Neural progenitor cell (in vitro differentiated cells): ENCODE results near the gene INHBC. TPM values are rescaled to one million over a fixed set of nuclear protein-coding genes. Genes with fewer than 3 reads are reported as not detected.

Experiments used
- DNase-seq: peaks from one replicate; pipeline ENCODE4 v3.0.0-alpha.2; 2016; ENCODE audit warnings: low spot score
- H2AFZ ChIP-seq: fragments of 200-600 bp; sonication (generic); replicated peaks from 2 replicates; pipeline ENCODE4 v1.6.1; 2016; ENCODE audit warnings: antibody characterized with exemption
- H3F3A ChIP-seq: fragments of 200-600 bp; sonication (generic); 2 replicates; pipeline ENCODE4 v1.6.1; 2016; ENCODE audit warnings: antibody characterized with exemption, low read depth
- H3K27ac ChIP-seq: fragments of 200-600 bp; sonication (generic); 2 replicates; pipeline ENCODE4 v1.5.1; 2016; ENCODE audit warnings: mild to moderate bottlenecking
- H3K27me3 ChIP-seq: fragments of 200-600 bp; sonication (generic); 2 replicates; pipeline ENCODE4 v1.6.1; 2016; ENCODE audit warnings: mild to moderate bottlenecking, moderate library complexity
- H3K36me3 ChIP-seq: fragments of 200-600 bp; sonication (generic); 2 replicates; pipeline ENCODE4 v1.5.1; 2016
- H3K4me1 ChIP-seq: fragments of 200-600 bp; sonication (generic); 2 replicates; pipeline ENCODE4 v1.6.1; 2016; ENCODE audit warnings: mixed run types
- H3K4me2 ChIP-seq: fragments of 200-600 bp; sonication (generic); 2 replicates; pipeline ENCODE4 v1.6.1; 2016
- H3K4me3 ChIP-seq: fragments of 200-600 bp; sonication (generic); 2 replicates; pipeline ENCODE4 v1.5.1; 2016
- H3K79me2 ChIP-seq: fragments of 200-600 bp; sonication (generic); 2 replicates; pipeline ENCODE4 v1.6.1; 2016; ENCODE audit warnings: low read depth
- H3K9ac ChIP-seq: fragments of 200-600 bp; sonication (generic); 2 replicates; pipeline ENCODE4 v1.6.1; 2016
- H3K9me3 ChIP-seq: fragments of 200-600 bp; sonication (generic); 2 replicates; pipeline ENCODE4 v1.5.1; 2016; ENCODE audit warnings: low read depth
- H4K20me1 ChIP-seq: fragments of 200-600 bp; sonication (generic); 2 replicates; pipeline ENCODE4 v1.6.1; 2016; ENCODE audit warnings: low read depth
- H3K27ac Mint-ChIP-seq: 3 replicates; pipeline ENCODE4 v1.8.0; 2021; ENCODE audit warnings: mixed read lengths
- H3K27me3 Mint-ChIP-seq: 2 replicates; pipeline ENCODE4 v1.8.0; 2022; ENCODE audit warnings: low read depth, mild to moderate bottlenecking, inconsistent platforms, moderate library complexity, mixed read lengths; ENCODE audit not compliant: insufficient read depth
- H3K36me3 Mint-ChIP-seq: 3 replicates; pipeline ENCODE4 v1.8.0; 2021; ENCODE audit warnings: mixed read lengths
- H3K4me1 Mint-ChIP-seq: 3 replicates; pipeline ENCODE4 v1.8.0; 2021; ENCODE audit warnings: mixed read lengths
- H3K4me3 Mint-ChIP-seq: 3 replicates; pipeline ENCODE4 v1.8.0; 2021; ENCODE audit warnings: mild to moderate bottlenecking, moderate library complexity, mixed read lengths
- H3K9me3 Mint-ChIP-seq: 3 replicates; pipeline ENCODE4 v1.8.0; 2020; ENCODE audit warnings: mixed read lengths
- EZH2 ChIP-seq: fragments of 200-600 bp; sonication (generic); IDR thresholded peaks from 2 replicates; pipeline ENCODE4 v1.6.1; 2017; ENCODE audit warnings: antibody characterized with exemption, mild to moderate bottlenecking, moderate library complexity
- EZH2phosphoT487 ChIP-seq: fragments of 200-600 bp; sonication (generic); IDR thresholded peaks from 2 replicates; pipeline ENCODE4 v1.6.1; 2017; ENCODE audit warnings: antibody characterized with exemption
- total RNA-seq: library from RNA; depleted of rRNA; stranded (reverse); fragments of >200 nt; gene quantifications from 2 replicates; pipeline ENCODE4 v1.2.3, GENCODE V29; 2015; ENCODE audit warnings: low replicate concordance
- TF ChIP-seq, protein P1 (sequence below): fragments of 200-600 bp; sonication (generic); IDR thresholded peaks from 2 replicates; pipeline ENCODE4 v1.5.1; 2017; ENCODE audit warnings: antibody characterized with exemption, mild to moderate bottlenecking

INHBC gene
- total RNA-seq, 1 donor from 2014 or later = not detected

DNA sequence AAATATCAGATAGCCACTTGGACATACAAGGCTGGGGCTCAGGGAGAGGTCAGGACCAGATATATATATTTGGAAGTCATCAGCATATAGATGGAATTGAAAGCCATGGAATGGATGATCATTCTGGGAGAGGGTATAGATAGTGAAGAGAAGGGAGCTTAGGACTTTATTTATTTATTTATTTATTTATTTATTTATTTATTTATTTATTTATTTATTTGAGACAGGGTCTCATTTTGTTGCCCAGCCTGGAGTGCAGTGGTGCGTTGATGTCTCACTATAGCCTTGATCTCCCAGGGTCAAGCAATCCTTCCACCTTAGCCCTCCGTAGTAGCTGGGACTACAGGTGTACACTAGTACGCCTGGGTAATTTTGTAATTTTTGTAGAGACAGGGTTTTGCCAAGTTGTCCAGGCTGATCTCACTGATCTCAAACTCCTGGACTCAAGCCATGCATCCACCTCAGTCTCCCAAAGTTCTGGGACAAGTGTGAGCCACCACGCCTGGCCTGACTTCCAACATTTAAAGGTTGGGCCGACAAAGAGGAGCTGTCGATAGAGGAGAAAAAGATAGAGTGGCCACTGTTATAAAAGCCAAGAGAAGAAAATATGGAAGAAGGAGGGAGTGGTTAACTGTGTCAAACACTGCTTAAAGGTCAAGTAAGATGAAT lies 11.8 kb downstream of the INHBC start:
- no peaks in the 10 kb centered on the region for H3K4me1 ChIP-seq
- no peaks in the 10 kb centered on the region for H4K20me1 ChIP-seq
- no peak for DNase-seq
- H3K36me3 ChIP-seq = no peaks in the 10 kb centered on the region
- no peak overlapping the region for H3K4me3 ChIP-seq
- no peaks in the 10 kb centered on the region for H3K9me3 ChIP-seq
- H3K36me3 Mint-ChIP-seq = no peaks in the 10 kb centered on the region
- H3K27ac ChIP-seq = no peak overlapping the region
- no peak overlapping the region for H3K27ac Mint-ChIP-seq
- peaks cover 3% of the 10 kb centered on the region for H3K9me3 Mint-ChIP-seq
- H3K4me2 ChIP-seq = no peak overlapping the region
- no peaks in the 10 kb centered on the region for H3F3A ChIP-seq
- H3K27me3 ChIP-seq = no peaks in the 10 kb centered on the region
- TF ChIP-seq, protein P1, sequence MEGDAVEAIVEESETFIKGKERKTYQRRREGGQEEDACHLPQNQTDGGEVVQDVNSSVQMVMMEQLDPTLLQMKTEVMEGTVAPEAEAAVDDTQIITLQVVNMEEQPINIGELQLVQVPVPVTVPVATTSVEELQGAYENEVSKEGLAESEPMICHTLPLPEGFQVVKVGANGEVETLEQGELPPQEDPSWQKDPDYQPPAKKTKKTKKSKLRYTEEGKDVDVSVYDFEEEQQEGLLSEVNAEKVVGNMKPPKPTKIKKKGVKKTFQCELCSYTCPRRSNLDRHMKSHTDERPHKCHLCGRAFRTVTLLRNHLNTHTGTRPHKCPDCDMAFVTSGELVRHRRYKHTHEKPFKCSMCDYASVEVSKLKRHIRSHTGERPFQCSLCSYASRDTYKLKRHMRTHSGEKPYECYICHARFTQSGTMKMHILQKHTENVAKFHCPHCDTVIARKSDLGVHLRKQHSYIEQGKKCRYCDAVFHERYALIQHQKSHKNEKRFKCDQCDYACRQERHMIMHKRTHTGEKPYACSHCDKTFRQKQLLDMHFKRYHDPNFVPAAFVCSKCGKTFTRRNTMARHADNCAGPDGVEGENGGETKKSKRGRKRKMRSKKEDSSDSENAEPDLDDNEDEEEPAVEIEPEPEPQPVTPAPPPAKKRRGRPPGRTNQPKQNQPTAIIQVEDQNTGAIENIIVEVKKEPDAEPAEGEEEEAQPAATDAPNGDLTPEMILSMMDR = no peak
- TF ChIP-seq EZH2phosphoT487 = no peak
- TF ChIP-seq EZH2 = no peak
- H3K4me3 Mint-ChIP-seq = no peak overlapping the region
- no peaks in the 10 kb centered on the region for H3K79me2 ChIP-seq
- peaks cover 7% of the 10 kb centered on the region for H3K27me3 Mint-ChIP-seq
- H3K9ac ChIP-seq = no peak overlapping the region
- H2AFZ ChIP-seq = no peak overlapping the region
- no peaks in the 10 kb centered on the region for H3K4me1 Mint-ChIP-seq

GRCh38 chr12:57448669-57449068 lies 14.1 kb downstream of the INHBC start:
- no peak overlapping the region for H3K4me2 ChIP-seq
- Mint-ChIP-seq H3K27ac (no peak overlapping the region), H3K9me3 (no peaks in the 10 kb centered on the region), H3K27me3 (peaks cover 13% of the 10 kb centered on the region), H3K4me3 (no peak overlapping the region), H3K36me3 (no peaks in the 10 kb centered on the region), H3K4me1 (peaks cover 11% of the 10 kb centered on the region)
- no peak overlapping the region for H3K9ac ChIP-seq
- no peak overlapping the region for H3K27ac ChIP-seq
- no peaks in the 10 kb centered on the region for H3K36me3 ChIP-seq
- H3K79me2 ChIP-seq = no peaks in the 10 kb centered on the region
- DNase-seq = no peak
- no peaks in the 10 kb centered on the region for H3K9me3 ChIP-seq
- no peaks in the 10 kb centered on the region for H3F3A ChIP-seq
- no peaks in the 10 kb centered on the region for H4K20me1 ChIP-seq
- H3K4me3 ChIP-seq = no peak overlapping the region
- no peak for TF ChIP-seq EZH2
- TF ChIP-seq, protein P1 = no peak
- no peak for TF ChIP-seq EZH2phosphoT487
- peaks cover 5% of the 10 kb centered on the region for H3K4me1 ChIP-seq
- H2AFZ ChIP-seq = no peak overlapping the region
- no peaks in the 10 kb centered on the region for H3K27me3 ChIP-seq

DNA sequence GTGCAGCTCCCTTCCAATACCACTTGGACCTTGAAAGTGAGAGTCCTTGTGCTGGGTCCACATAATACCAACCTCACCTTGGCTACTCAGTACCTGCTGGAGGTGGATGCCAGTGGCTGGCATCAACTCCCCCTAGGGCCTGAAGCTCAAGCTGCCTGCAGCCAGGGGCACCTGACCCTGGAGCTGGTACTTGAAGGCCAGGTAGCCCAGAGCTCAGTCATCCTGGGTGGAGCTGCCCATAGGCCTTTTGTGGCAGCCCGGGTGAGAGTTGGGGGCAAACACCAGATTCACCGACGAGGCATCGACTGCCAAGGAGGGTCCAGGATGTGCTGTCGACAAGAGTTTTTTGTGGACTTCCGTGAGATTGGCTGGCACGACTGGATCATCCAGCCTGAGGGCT lies 14.8 kb downstream of the INHBC start:
- H2AFZ ChIP-seq = no peak overlapping the region
- H4K20me1 ChIP-seq = no peaks in the 10 kb centered on the region
- H3K27ac Mint-ChIP-seq = no peak overlapping the region
- peaks cover 10% of the 10 kb centered on the region for H3K27me3 Mint-ChIP-seq
- DNase-seq = no peak
- no peaks in the 10 kb centered on the region for H3K79me2 ChIP-seq
- H3K36me3 ChIP-seq = no peaks in the 10 kb centered on the region
- H3K4me2 ChIP-seq = no peak overlapping the region
- no peaks in the 10 kb centered on the region for H3K9me3 Mint-ChIP-seq
- no peak overlapping the region for H3K9ac ChIP-seq
- no peaks in the 10 kb centered on the region for H3K36me3 Mint-ChIP-seq
- no peak overlapping the region for H3K4me3 Mint-ChIP-seq
- H3F3A ChIP-seq = no peaks in the 10 kb centered on the region
- no peak overlapping the region for H3K4me3 ChIP-seq
- TF ChIP-seq, protein P1 = no peak
- TF ChIP-seq EZH2phosphoT487 (no peak), EZH2 (no peak)
- H3K27me3 ChIP-seq = no peaks in the 10 kb centered on the region
- H3K4me1 Mint-ChIP-seq = peaks cover 11% of the 10 kb centered on the region
- no peak overlapping the region for H3K27ac ChIP-seq
- no peaks in the 10 kb centered on the region for H3K9me3 ChIP-seq
- peaks cover 5% of the 10 kb centered on the region for H3K4me1 ChIP-seq
